Right cardiac atrium (tissue), 5 donors: Measurements from ENCODE around the gene EML1. TPM values are rescaled to one million over a fixed set of nuclear protein-coding genes. Genes with fewer than 3 reads are reported as not detected.

Experiments
- ATAC-seq, 2 donors: fragments of 200-7000 bp; cut with Tn5 transposase; one replicate each; pipeline versions ENCODE4 v1.8.0 to v1.9.1; 2020; ENCODE audit warnings: moderate library complexity in 2 of 2, mild to moderate bottlenecking in 1 of 2
- DNase-seq, 3 donors: peaks; one replicate each; pipeline ENCODE4 v3.0.0-alpha.2; 2020
- H3K27ac ChIP-seq: one replicate; pipeline ENCODE4 v1.5.1; 2013; ENCODE audit warnings: mild to moderate bottlenecking, low read length, control low read depth, moderate library complexity
- H3K27me3 ChIP-seq: one replicate; pipeline ENCODE4 v1.6.1; 2013; ENCODE audit not compliant: control insufficient read depth, insufficient read depth
- H3K4me1 ChIP-seq: one replicate; pipeline ENCODE4 v1.6.1; 2013; ENCODE audit warnings: low read length; ENCODE audit not compliant: control insufficient read depth, insufficient read depth
- H3K4me3 ChIP-seq: one replicate; pipeline ENCODE4 v1.5.1; 2013; ENCODE audit warnings: low read length, control low read depth
- H3K9me3 ChIP-seq: one replicate; pipeline ENCODE4 v1.6.1; 2013; ENCODE audit warnings: low read length; ENCODE audit not compliant: control insufficient read depth
- WGBS: extraction: QIAGEN DNeasy Blood & Tissue Kit; methylation state at CpG from one replicate; pipeline ENCODE4 v1.1.7; 2013; 5-methylcytosine and 5-hydroxymethylcytosine counted together
- intact Hi-C, 4 donors: fragments of 100-400 bp; cut with DNase I; formaldehyde crosslinking; loops; one replicate each; pipeline versions ENCODE4 v1.11.0 to v1.14.0; 2022 to 2023
- polyA plus RNA-seq: library from polyadenylated mRNA; stranded (reverse); fragments of 200-250 nt; gene quantifications from one replicate; pipeline ENCODE4 v1.2.3, GENCODE V29; 2013
- total RNA-seq, 4 donors: library from RNA; stranded (reverse); fragmentation: NEBNext Ultra II Directional; extraction: Animal tissue kit (Norgen Biotek cat#: 25700); gene quantifications; one replicate each; pipeline ENCODE4 v1.2.1, GENCODE V29; 2021
- donor health status: healthy with polysubstance abuse.
- donor health status: DM: no; HTN: yes; CAD: no.
- donor health status: DM: no; HTN: no; CAD: no.
- donor health status: DM: no; HTN: yes; CAD: no; lungs with severe emphysema.
- donor health status: DM: yes; HTN: yes; CAD: no.

Gene EML1
- total and polyA plus RNA-seq, 5 donors: 11.2 to 39.1 (median 34.0) TPM

- H3K27ac ChIP-seq: no peak overlapping the region
- no peaks in the 10 kb centered on the region for H3K27me3 ChIP-seq
- peak in 2 of 3 donors; percentile 83 to 86 for DNase-seq
- intact Hi-C loops: loop anchor here in 2 of 4 donors (5.0 to 10.0 kb wide), 2 partner anchors 42 to 45 kb away; partner anchors contain the start of gene EML1 (in 2 of the 2)
- no peak for ATAC-seq
- no peak overlapping the region for H3K4me3 ChIP-seq
- no peaks in the 10 kb centered on the region for H3K9me3 ChIP-seq
- peaks cover 26% of the 10 kb centered on the region for H3K4me1 ChIP-seq
- WGBS: 30% methylated on average over 23 of the region's 23 CpGs
Measured at GRCh38 chr14:99749763-99750715, 43.2 kb upstream of the EML1 start.

GRCh38 chr14:99750746-99751450 is 42.3 kb upstream of the EML1 start:
- 94% methylated on average over 11 of the region's 11 CpGs for WGBS
- no peak for ATAC-seq
- DNase-seq: peak in 2 of 3 donors; percentile 25 to 36
- intact Hi-C loops: loop anchor here in 1 of 4 donors (5.0 kb wide), 1 partner anchor 41 kb away; the partner anchor contains the start of gene EML1
- no peaks in the 10 kb centered on the region for H3K9me3 ChIP-seq
- no peak overlapping the region for H3K27ac ChIP-seq
- no peaks in the 10 kb centered on the region for H3K27me3 ChIP-seq
- no peak overlapping the region for H3K4me3 ChIP-seq
- H3K4me1 ChIP-seq: peaks cover 25% of the 10 kb centered on the region

DNA sequence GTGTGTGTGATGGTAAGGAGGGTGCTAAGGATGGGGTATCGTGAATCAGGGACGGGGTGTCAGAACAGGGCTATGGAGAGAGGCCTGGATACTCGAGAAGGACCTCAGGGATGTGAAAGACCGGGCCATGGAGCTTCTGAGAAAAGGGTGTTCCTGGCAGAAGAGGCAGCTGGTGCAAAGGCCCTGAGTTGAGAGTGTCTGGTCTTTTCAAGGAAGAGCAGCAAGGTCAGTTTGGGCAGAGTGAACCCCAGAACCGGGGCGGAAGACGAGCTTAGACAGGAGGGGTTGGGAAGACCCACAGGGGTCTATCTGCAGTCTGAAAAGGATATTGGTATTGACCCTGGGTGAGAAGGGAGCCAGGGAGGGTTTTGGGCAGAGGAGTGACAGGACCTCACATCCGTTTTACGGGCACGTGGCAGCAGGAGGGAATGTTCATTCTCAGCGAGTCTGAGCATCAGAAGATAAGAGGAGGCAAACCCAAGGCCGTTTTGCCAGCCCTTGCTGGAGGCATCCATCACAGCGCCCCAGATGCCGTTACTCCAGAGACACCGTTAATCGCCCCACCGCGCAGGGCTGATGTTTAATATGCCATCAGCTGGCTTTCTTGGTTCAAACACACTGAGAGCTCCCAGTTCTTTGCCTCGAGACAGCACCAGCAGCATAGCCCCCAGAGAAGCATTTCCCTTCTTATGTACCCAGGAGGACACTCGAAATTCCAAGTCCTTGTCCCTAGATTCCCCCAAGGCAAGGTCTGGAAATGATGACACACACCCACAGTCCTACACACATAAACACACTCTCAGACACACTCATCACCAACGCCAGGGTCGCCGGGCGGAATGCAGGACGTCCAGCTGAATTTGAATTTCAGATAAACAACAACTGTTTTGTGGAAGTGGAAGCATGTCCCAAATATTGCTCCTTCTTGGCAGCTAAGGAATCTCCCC is 41.4 kb upstream of the EML1 start:
- H3K9me3 ChIP-seq: no peaks in the 10 kb centered on the region
- H3K27ac ChIP-seq: peak overlapping the region; percentile 21
- H3K27me3 ChIP-seq: no peaks in the 10 kb centered on the region
- DNase-seq: peak in 2 of 3 donors; percentile 28 to 56
- no peak for ATAC-seq
- 53% methylated on average over 25 of the region's 25 CpGs for WGBS
- no peak overlapping the region for H3K4me3 ChIP-seq
- H3K4me1 ChIP-seq: peaks cover 22% of the 10 kb centered on the region
- intact Hi-C loops: loop anchor here in 1 of 4 donors (5.0 kb wide), 1 partner anchor 40 kb away; the partner anchor contains the start of gene EML1

DNA sequence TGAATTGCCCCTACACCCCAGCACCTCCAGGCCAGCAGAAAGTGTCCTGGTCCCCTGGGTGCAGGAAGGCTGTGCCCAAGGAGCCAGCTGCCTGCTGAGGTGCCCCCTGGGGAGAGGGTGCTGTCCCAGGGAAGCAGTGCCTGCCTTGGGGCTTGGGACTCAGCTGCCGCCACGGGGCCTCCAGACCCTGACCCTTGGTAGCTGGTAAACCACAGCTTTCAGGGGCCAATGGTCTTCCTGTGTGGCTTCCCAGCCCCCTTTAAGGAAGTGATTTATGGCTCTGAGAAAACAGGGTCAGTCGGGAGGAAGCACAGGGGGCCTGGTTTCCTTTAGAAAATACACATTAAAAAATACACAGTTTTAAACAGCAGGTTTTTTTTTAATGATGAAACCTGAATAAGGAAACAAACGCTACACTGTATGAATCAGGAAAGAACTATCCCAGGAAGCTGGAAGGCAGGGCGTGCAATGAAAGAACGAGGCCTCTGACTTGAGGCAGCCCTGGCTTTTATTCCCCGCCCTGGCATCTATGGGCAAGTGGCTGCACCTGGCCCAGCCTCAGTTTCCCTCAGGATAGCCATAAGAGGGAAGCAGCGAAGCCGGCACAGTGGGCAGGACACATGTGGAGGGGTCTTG is 40.6 kb upstream of the EML1 start:
- no peaks in the 10 kb centered on the region for H3K9me3 ChIP-seq
- no peak for ATAC-seq
- H3K4me3 ChIP-seq: no peak overlapping the region
- H3K27ac ChIP-seq: peak overlapping the region; percentile 21
- WGBS: 52% methylated on average over 9 of the region's 9 CpGs
- DNase-seq: peak in 2 of 3 donors; percentile 46 to 52
- no peaks in the 10 kb centered on the region for H3K27me3 ChIP-seq
- intact Hi-C loops: loop anchor here in 1 of 4 donors (5.0 kb wide), 1 partner anchor 40 kb away; the partner anchor contains the start of gene EML1
- H3K4me1 ChIP-seq: peaks cover 22% of the 10 kb centered on the region

DNA sequence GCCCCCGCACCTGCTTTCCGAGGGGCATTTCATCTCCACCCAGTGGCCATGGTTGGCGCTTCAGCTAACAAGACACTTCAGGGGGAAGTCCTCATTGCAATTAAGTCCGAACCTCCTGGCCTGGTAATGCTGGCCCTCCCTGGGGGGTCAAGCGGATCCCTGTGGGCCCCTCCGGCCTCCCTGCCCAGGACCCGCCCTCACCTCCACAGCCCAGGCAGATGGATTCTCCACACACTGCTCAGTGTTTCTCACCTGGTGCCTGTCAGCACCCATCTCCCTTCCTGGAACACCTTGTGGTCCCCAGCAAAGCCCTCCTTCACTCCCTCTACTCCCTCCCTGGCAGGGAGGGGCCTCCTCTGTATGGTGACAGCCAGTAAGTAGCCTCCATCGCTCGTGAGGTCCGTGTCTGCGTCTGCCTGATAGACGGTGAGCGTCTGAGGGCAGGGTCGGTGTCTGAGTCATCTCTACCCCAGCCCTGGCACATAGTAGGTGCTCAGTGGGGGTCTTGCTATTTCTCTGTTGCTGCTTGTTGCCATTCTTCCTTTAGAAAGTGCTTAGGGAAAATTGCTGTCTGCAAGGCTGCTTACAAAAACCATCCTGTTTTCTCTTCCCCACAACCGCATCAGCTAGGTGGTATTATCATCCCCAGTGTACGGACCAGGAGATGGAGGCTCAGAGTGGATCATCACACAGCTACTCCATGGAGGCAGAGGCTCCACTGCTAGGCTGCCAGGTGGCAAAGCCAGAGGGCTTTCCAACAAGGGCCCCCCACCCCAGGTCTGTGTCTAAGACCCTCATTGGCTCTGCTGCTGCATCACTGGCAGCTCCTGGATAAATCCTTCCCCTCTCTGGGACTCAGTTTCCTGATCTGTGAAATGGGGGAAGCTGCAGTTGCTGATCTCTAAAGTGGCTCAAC is 39.7 kb upstream of the EML1 start:
- Histone ChIP-seq H3K4me1 (peaks cover 23% of the 10 kb centered on the region), H3K4me3 (no peak overlapping the region), H3K27ac (no peak overlapping the region), H3K27me3 (no peaks in the 10 kb centered on the region), H3K9me3 (no peaks in the 10 kb centered on the region)
- DNase-seq: peak in 2 of 3 donors; percentile 44 to 51
- 76% methylated on average over 16 of the region's 16 CpGs for WGBS
- intact Hi-C loops: loop anchor here in 1 of 4 donors (5.0 kb wide), 1 partner anchor 39 kb away; the partner anchor contains the start of gene EML1
- ATAC-seq: no peak

- Histone ChIP-seq H3K4me3 (no peak overlapping the region), H3K27me3 (no peaks in the 10 kb centered on the region), H3K9me3 (no peaks in the 10 kb centered on the region), H3K27ac (no peak overlapping the region), H3K4me1 (peaks cover 22% of the 10 kb centered on the region)
- intact Hi-C loops: loop anchor here in 1 of 4 donors (5.0 kb wide), 1 partner anchor 38 kb away; the partner anchor contains the start of gene EML1
- 77% methylated on average over 24 of the region's 24 CpGs for WGBS
- DNase-seq: peak in 2 of 3 donors; percentile 42 to 55
- ATAC-seq: no peak
Measured at GRCh38 chr14:99754141-99755067, 38.8 kb upstream of the EML1 start.

GRCh38 chr14:99755068-99755405 is 38.2 kb upstream of the EML1 start:
- H3K27me3 ChIP-seq: no peaks in the 10 kb centered on the region
- H3K27ac ChIP-seq: no peak overlapping the region
- intact Hi-C loops: no loop called here
- H3K4me3 ChIP-seq: no peak overlapping the region
- ATAC-seq (no peak), DNase-seq (peak in 2 of 3 donors; percentile 35 to 53)
- no peaks in the 10 kb centered on the region for H3K9me3 ChIP-seq
- H3K4me1 ChIP-seq: peaks cover 18% of the 10 kb centered on the region
- WGBS: 69% methylated on average over 8 of the region's 8 CpGs

- H3K4me1 ChIP-seq: peaks cover 15% of the 10 kb centered on the region
- DNase-seq (peak; percentile 93 to 97 (median 94)), ATAC-seq (peak; percentile 85 to 89)
- WGBS: 51% methylated on average over 21 of the region's 21 CpGs
- H3K4me3 ChIP-seq: no peak overlapping the region
- intact Hi-C loops: no loop called here
- no peak overlapping the region for H3K27ac ChIP-seq
- H3K9me3 ChIP-seq: no peaks in the 10 kb centered on the region
- H3K27me3 ChIP-seq: no peaks in the 10 kb centered on the region
Measured at GRCh38 chr14:99755629-99756603, 37.3 kb upstream of the EML1 start.
